GM12878 (cell line): ENCODE results near the gene UNK. TPM values are rescaled to one million over a fixed set of nuclear protein-coding genes. Genes with fewer than 3 reads are reported as not detected.

ENCODE experiments used
- ATAC-seq: fragments of 200-7000 bp; cut with Tn5 transposase; 3 replicates; pipeline ENCODE4 v1.9.1; 2020; ENCODE audit warnings: mild to moderate bottlenecking, moderate library complexity
- BruUV-seq: library from RNA; stranded (reverse); fragments of 400-500 nt; replicated peaks from 2 replicates; lab custom pipeline; 2021; lab: Mats Ljungman, UMichigan
- CTCF ChIA-PET: fragments of 300-600 bp; sonication (Branson Sonifier 250); formaldehyde crosslinking; extraction: SDS; loops from one replicate; lab custom pipeline; 2021; ENCODE audit warnings: inconsistent platforms; lab: Yijun Ruan, JAX
- POLR2A ChIA-PET: fragments of 350-600 bp; formaldehyde crosslinking; extraction: SDS; loops from one replicate; lab custom pipeline; 2021; ENCODE audit warnings: inconsistent platforms; lab: Charles Lee
- RAD21 ChIA-PET: fragments of 300-600 bp; sonication (Branson Sonifier 250); formaldehyde crosslinking; loops from one replicate; lab custom pipeline; 2023; ENCODE audit warnings: antibody characterized with exemption; ENCODE audit not compliant: unreplicated experiment; lab: Charles Lee
- SMC1A ChIA-PET: fragments of 300-600 bp; sonication (Branson Sonifier 250); formaldehyde crosslinking; loops from one replicate; lab custom pipeline; 2023; ENCODE audit not compliant: unreplicated experiment, uncharacterized antibody; lab: Charles Lee
- DNase-seq: peaks from one replicate; pipeline ENCODE4 v3.0.0-alpha.2; 2011; ENCODE audit warnings: low read depth, low spot score
- FAIRE-seq: peaks from 3 replicates; lab custom pipeline; 2011; peaks lifted over from hg19 to GRCh38; lab: Jason Lieb, UNC
- H2AFZ ChIP-seq: 2 replicates; pipeline ENCODE4 v1.6.0; 2011; ENCODE audit warnings: low read depth, low read length, control low read depth; ENCODE audit not compliant: control insufficient read depth
- H3K27ac ChIP-seq: 2 replicates; pipeline ENCODE4 v1.5.1; 2011; ENCODE audit warnings: control low read depth; ENCODE audit not compliant: control insufficient read depth, insufficient read depth
- H3K27me3 ChIP-seq, 2 experiments: replicated peaks in 1 of 2; 2 replicates each; pipeline versions ENCODE4 v1.6.0 to v1.6.1; 2011; ENCODE audit warnings: low read length in 1 of 2; ENCODE audit not compliant: control insufficient read depth in 2 of 2, insufficient read depth in 2 of 2
- H3K36me3 ChIP-seq, 2 experiments: 2 replicates each; pipeline ENCODE4 v1.5.1; 2011; ENCODE audit warnings: low read length in 1 of 2; ENCODE audit not compliant: control insufficient read depth in 2 of 2, insufficient read depth in 2 of 2
- H3K4me1 ChIP-seq: 2 replicates; pipeline ENCODE4 v1.6.1; 2011; ENCODE audit warnings: mild to moderate bottlenecking, low read length, moderate library complexity, mixed read lengths; ENCODE audit not compliant: control insufficient read depth, insufficient read depth
- H3K4me2 ChIP-seq: 2 replicates; pipeline ENCODE4 v1.6.0; 2011; ENCODE audit warnings: control low read depth; ENCODE audit not compliant: control insufficient read depth, insufficient read depth
- H3K4me3 ChIP-seq: fragments of 200-600 bp; sonication (generic); 2 replicates; pipeline ENCODE4 v1.5.1; 2016
- H3K79me2 ChIP-seq: 2 replicates; pipeline ENCODE4 v1.6.0; 2011; ENCODE audit warnings: low read length; ENCODE audit not compliant: control insufficient read depth, insufficient read depth
- H3K9ac ChIP-seq: 2 replicates; pipeline ENCODE4 v1.8.0; 2011; ENCODE audit warnings: low read length, control low read depth, mixed read lengths; ENCODE audit not compliant: control insufficient read depth, insufficient read depth
- H3K9me3 ChIP-seq: replicated peaks from 3 replicates; pipeline ENCODE4 v1.5.1; 2011; ENCODE audit warnings: mild to moderate bottlenecking, low read length; ENCODE audit not compliant: control insufficient read depth, insufficient read depth
- H4K20me1 ChIP-seq: 2 replicates; pipeline ENCODE4 v1.6.0; 2011; ENCODE audit not compliant: control insufficient read depth, insufficient read depth
- BHLHE40 ChIP-seq, 2 experiments: fragments of 450-650 bp in 1 of 2; IDR thresholded peaks; 2 replicates each; pipeline ENCODE4 v1.6.1; 2011 to 2017; ENCODE audit warnings: low read depth in 2 of 2, borderline replicate concordance in 1 of 2, improper control_type of control experiment in 1 of 2, low read length in 1 of 2, mild to moderate bottlenecking in 1 of 2
- CBFB ChIP-seq: IDR thresholded peaks from 2 replicates; pipeline ENCODE4 v1.6.1; 2016; ENCODE audit warnings: antibody characterized with exemption, low read depth
- CUX1 ChIP-seq: IDR thresholded peaks from 2 replicates; pipeline ENCODE4 v1.6.1; 2012; ENCODE audit warnings: improper control_type of control experiment, low read depth, low read length; ENCODE audit not compliant: insufficient replicate concordance
- DPF2 ChIP-seq: fragments of 450-650 bp; IDR thresholded peaks from 2 replicates; pipeline ENCODE4 v1.6.1; 2017; ENCODE audit warnings: mild to moderate bottlenecking
- FOS ChIP-seq: IDR thresholded peaks from 3 replicates; pipeline ENCODE4 v1.6.1; 2011; ENCODE audit warnings: borderline replicate concordance; ENCODE audit not compliant: insufficient read length; ENCODE audit errors: extremely low read depth
- GABPA ChIP-seq: IDR thresholded peaks from 2 replicates; pipeline ENCODE4 v1.6.1; 2014; ENCODE audit warnings: antibody characterized with exemption, low read depth, mild to moderate bottlenecking, inconsistent platforms
- KDM1A ChIP-seq: fragments of 200-600 bp; sonication (generic); IDR thresholded peaks from 2 replicates; pipeline ENCODE4 v1.6.1; 2016; ENCODE audit warnings: borderline replicate concordance
- MXI1 ChIP-seq: fragments of 150-350 bp; IDR thresholded peaks from 2 replicates; pipeline ENCODE4 v1.6.1; 2011; ENCODE audit warnings: low read depth, mild to moderate bottlenecking, inconsistent platforms, low read length, improper control_type of control experiment
- NRF1 ChIP-seq: conservative IDR thresholded peaks from 2 replicates; pipeline ENCODE4 v1.6.1; 2011; ENCODE audit warnings: mild to moderate bottlenecking, low read depth, low read length, improper control_type of control experiment
- POU2F2 ChIP-seq: IDR thresholded peaks from 3 replicates; pipeline ENCODE4 v1.6.1; 2011; ENCODE audit warnings: low read depth, mild to moderate bottlenecking, low read length, borderline replicate concordance
- SIN3A ChIP-seq: IDR thresholded peaks from 2 replicates; pipeline ENCODE4 v1.6.1; 2012; ENCODE audit warnings: low read depth, low read length, improper control_type of control experiment
- TCF12 ChIP-seq: IDR thresholded peaks from 2 replicates; pipeline ENCODE4 v1.6.1; 2011; ENCODE audit warnings: low read depth, mild to moderate bottlenecking, low read length
- TCF7 ChIP-seq: IDR thresholded peaks from 2 replicates; pipeline ENCODE4 v1.6.1; 2014; ENCODE audit warnings: antibody characterized with exemption, borderline replicate concordance
- ZBTB4 ChIP-seq: fragments of 450-650 bp; formaldehyde crosslinking; IDR thresholded peaks from 2 replicates; pipeline ENCODE4 v1.4.0; 2022; ENCODE audit warnings: mild to moderate bottlenecking, moderate library complexity
- WGBS: methylation state at CpG from one replicate; pipeline ENCODE4 v1.1.6; 2016; ENCODE audit warnings: low lambda C conversion rate; ENCODE audit not compliant: insufficient replicate concordance, insufficient coverage; ENCODE audit errors: missing lambda C conversion rate; 5-methylcytosine and 5-hydroxymethylcytosine counted together
- in situ Hi-C: fragments of 300-500 bp; cut with MboI; formaldehyde crosslinking; loops from 9 replicates; pipeline ENCODE4 v1.14.3; 2018; ENCODE audit warnings: mixed read lengths
- intact Hi-C: fragments of 100-400 bp; cut with micrococcal nuclease; formaldehyde crosslinking; loops from one replicate; pipeline ENCODE4 v1.14.2; 2022; ENCODE audit not compliant: unreplicated experiment
- polyA plus RNA-seq, 11 experiments: library from polyadenylated mRNA; depleted of rRNA in 4 of 11; unstranded in 6 of 11; stranded (reverse) in 5 of 11; fragments of >200 nt; fragmentation: Nextera tagmentation in 4 of 11; fragmentation: Illumina TruSeq in 1 of 11; extraction: Ambion mirVana in 4 of 11; extraction: Trizol in 1 of 11; gene quantifications; 1 replicate in 1 of 11; 2 replicates in 10 of 11; pipeline versions ENCODE4 v1.2.1 to v1.2.3, GENCODE V29; 2011 to 2016; ENCODE audit warnings: inconsistent platforms in 2 of 11, missing spikeins in 2 of 11, low read depth in 1 of 11
- total RNA-seq, 4 experiments: library from RNA; depleted of rRNA in 3 of 4; stranded (reverse); fragments of >200 nt in 3 of 4; fragmentation: Illumina TruSeq in 1 of 4; extraction: Trizol in 1 of 4; gene quantifications; 2 replicates each; pipeline versions ENCODE4 v1.2.1 to v1.2.3, GENCODE V29; 2013 to 2021

The UNK gene
- total and polyA plus RNA-seq, 10 of the 15 experiments (the other 5 are each of a cell fraction or from before 2014, with no cell fraction given), result 8.9 to 34.5 (median 27.3) TPM

- under 1% methylated on average over 41 of the region's 71 CpGs for WGBS
- Histone ChIP-seq H3K4me1 (peaks cover 12% of the 10 kb centered on the region), H3K9me3 (no peaks in the 10 kb centered on the region), H2AFZ (peak within 1 kb of the TSS; percentile 92), H3K36me3 (no peaks in the 10 kb centered on the region), H3K4me3 (peak within 1 kb of the TSS; percentile 76; the same call in 1 of the 2 replicates), H3K27me3 (no peaks in the 10 kb centered on the region), H3K9ac (peak within 1 kb of the TSS; percentile 80), H4K20me1 (no peaks in the 10 kb centered on the region), H3K4me2 (peak within 1 kb of the TSS; percentile 98), H3K79me2 (no peaks in the 10 kb centered on the region; the same call in 1 of the 2 replicates), H3K27ac (peak within 1 kb of the TSS; percentile 48; the same call in 1 of the 2 replicates)
- ChIA-PET CTCF (interaction anchor here (0.7 to 5.6 kb wide), 29 partner anchors 8 to 240 kb away, joined by 3 to 75 read pairs (median 5); partner anchors contain the start of genes SMIM5, TRIM65, UNC13D and UNK), SMC1A (interaction anchor here (0.5 to 2.6 kb wide), 18 partner anchors 11 to 240 kb away, joined by 3 to 11 read pairs (median 3); partner anchors contain the start of genes MRPL38 and TRIM65), POLR2A (interaction anchor here (0.6 to 5.3 kb wide), 17 partner anchors 8 to 412 kb away, joined by 3 to 40 read pairs (median 4); partner anchors contain the start of genes UNC13D, UNK and WBP2), RAD21 (interaction anchor here (0.7 to 3.9 kb wide), 22 partner anchors 11 to 386 kb away, joined by 3 to 32 read pairs (median 6); partner anchors contain the start of genes TRIM65, UNC13D, UNK and WBP2)
- DNase-seq, result no peak
- ATAC-seq, result peak; percentile 96
- intact Hi-C loops, result no loop called here
- in situ Hi-C loops, result no loop called here
- TSS peak; percentile 78 for BruUV-seq
- FAIRE-seq, result no peak
- TF ChIP-seq TCF12 (peak; percentile 62; the same call in 1 of the 2 replicates), DPF2 (peak; percentile 57), CBFB (no peak), BHLHE40 (IDR thresholded peaks at IDR 0.05; ENCODE audit: borderline replicate concordance in 1 of 2, low read depth in 2 of 2, low read length in 1 of 2) (peak; percentile 33 to 46; a peak in 3 of 4 replicates), TCF7 (no peak), GABPA (no peak), ZBTB4 (CRISPR knock-in tag) (no peak), KDM1A (no peak), SIN3A (peak; percentile 37; the same call in 1 of the 2 replicates), CUX1 (no peak), FOS (no peak), POU2F2 (no peak), NRF1 (no peak), MXI1 (peak; percentile 59; the same call in 1 of the 2 replicates)
These were observed 19.7 kb upstream of the UNK start, which contains the start of gene GALK1 for GRCh38 chr17:75764711-75765421. Gene GALK1, minus strand, starts transcription at chr17:75765192. Its CDS starts 56 bp downstream, at chr17:75765136.
